ENCODE measurements around the gene MLLT11. TPM values are rescaled to one million over a fixed set of nuclear protein-coding genes. Genes with fewer than 3 reads are reported as not detected.

MLLT11 gene
- total RNA-seq, 1 donor from 2014 or later = 29.5 TPM

DNA sequence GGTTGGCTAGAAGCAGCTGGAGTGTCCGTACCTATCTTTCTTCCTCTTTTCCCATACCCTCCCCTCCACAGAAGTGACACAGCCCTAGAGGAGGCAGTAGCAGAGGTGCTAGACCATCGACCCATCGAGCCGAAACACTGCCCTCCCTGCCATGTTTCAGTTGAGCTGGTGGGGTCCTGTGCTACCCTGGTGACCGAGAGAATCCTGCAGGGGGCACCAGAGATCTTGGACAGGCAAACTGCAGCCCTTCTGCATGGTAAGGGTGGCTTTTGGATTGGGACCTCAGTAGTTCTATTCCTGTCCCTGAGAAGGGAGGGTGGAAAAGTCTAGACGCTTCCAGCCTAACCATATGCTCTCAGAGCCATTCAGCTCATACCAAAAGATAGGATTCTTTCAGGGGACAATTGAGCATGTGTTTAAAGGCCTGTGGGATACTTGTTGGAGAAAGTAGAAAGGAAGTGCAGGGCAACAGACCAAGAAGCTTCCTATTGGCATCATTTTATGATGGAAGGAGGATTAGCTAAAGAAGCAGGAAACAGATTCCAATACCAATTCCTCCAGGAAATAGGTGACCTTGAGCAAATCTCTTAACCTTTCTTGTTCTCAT is 35.6 kb upstream of the MLLT11 start:
- no peaks in the 10 kb centered on the region for H3K4me1 Mint-ChIP-seq (ENCODE audit: low read depth)
- DNase-seq (ENCODE audit: low spot score, unreplicated experiment) = peak; percentile 52
- H3K27ac Mint-ChIP-seq = peak overlapping the region; percentile 65
- no peaks in the 10 kb centered on the region for H3K9me3 Mint-ChIP-seq (ENCODE audit: low read depth)
- H3K36me3 Mint-ChIP-seq (ENCODE audit: insufficient read depth) = peaks cover 8% of the 10 kb centered on the region
- H3K4me3 Mint-ChIP-seq (ENCODE audit: low read depth) = no peak overlapping the region
- TF ChIP-seq, protein P1, sequence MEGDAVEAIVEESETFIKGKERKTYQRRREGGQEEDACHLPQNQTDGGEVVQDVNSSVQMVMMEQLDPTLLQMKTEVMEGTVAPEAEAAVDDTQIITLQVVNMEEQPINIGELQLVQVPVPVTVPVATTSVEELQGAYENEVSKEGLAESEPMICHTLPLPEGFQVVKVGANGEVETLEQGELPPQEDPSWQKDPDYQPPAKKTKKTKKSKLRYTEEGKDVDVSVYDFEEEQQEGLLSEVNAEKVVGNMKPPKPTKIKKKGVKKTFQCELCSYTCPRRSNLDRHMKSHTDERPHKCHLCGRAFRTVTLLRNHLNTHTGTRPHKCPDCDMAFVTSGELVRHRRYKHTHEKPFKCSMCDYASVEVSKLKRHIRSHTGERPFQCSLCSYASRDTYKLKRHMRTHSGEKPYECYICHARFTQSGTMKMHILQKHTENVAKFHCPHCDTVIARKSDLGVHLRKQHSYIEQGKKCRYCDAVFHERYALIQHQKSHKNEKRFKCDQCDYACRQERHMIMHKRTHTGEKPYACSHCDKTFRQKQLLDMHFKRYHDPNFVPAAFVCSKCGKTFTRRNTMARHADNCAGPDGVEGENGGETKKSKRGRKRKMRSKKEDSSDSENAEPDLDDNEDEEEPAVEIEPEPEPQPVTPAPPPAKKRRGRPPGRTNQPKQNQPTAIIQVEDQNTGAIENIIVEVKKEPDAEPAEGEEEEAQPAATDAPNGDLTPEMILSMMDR (IDR thresholded peaks at IDR 0.05; ENCODE audit: unreplicated experiment) = peak; percentile 61
- H3K27me3 Mint-ChIP-seq = no peaks in the 10 kb centered on the region

DNA sequence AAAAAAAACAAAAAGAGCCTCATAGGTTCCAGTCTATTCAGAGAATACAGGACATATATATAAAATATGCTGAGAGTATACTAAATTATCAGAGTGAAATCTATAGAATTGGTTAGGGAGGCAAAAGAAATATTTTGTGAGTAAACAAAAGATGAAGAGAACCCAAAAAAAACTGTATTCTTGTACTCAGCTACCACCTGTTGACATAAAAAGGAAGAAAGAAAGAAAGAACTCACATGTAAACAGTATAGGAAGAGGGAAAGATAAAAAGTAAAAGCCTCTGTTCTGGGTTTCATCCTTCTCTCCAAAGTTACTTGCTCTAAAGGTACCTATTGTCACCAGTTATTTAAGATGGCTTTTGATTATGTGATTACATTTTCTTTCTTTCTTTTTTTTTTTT is 33.7 kb upstream of the MLLT11 start:
- no peaks in the 10 kb centered on the region for H3K9me3 Mint-ChIP-seq (ENCODE audit: low read depth)
- no peak overlapping the region for H3K4me3 Mint-ChIP-seq (ENCODE audit: low read depth)
- H3K27ac Mint-ChIP-seq = no peak overlapping the region
- DNase-seq (ENCODE audit: low spot score, unreplicated experiment) = no peak
- no peaks in the 10 kb centered on the region for H3K4me1 Mint-ChIP-seq (ENCODE audit: low read depth)
- TF ChIP-seq, protein P1 (IDR thresholded peaks at IDR 0.05; ENCODE audit: unreplicated experiment) = no peak
- H3K36me3 Mint-ChIP-seq (ENCODE audit: insufficient read depth) = peaks cover 12% of the 10 kb centered on the region
- H3K27me3 Mint-ChIP-seq = no peaks in the 10 kb centered on the region

DNA sequence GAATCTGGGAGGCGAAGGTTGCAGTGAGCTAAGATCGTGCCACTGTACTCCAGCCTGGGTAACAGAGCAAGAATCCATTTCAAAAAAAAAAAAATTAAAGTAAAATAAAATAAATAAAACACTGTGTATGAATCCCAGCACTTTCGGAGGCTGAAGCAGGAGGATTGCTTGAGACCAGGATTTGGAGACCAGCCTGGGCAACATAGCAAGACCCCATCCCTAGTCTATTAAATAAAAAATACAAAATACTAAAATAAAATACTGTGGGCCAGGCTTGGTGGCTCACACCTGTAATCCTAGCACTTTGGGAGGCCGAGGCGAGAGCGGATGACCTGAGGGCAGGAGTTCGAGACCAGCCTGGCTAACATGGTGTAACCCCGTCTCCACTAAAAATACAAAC is 28.0 kb upstream of the MLLT11 start:
- Mint-ChIP-seq H3K4me3 (ENCODE audit: low read depth) (no peak overlapping the region), H3K27me3 (no peaks in the 10 kb centered on the region), H3K27ac (no peak overlapping the region), H3K4me1 (ENCODE audit: low read depth) (peaks cover 2% of the 10 kb centered on the region), H3K9me3 (ENCODE audit: low read depth) (no peaks in the 10 kb centered on the region), H3K36me3 (ENCODE audit: insufficient read depth) (peaks cover 27% of the 10 kb centered on the region)
- TF ChIP-seq, protein P1 (IDR thresholded peaks at IDR 0.05; ENCODE audit: unreplicated experiment) = no peak
- DNase-seq (ENCODE audit: low spot score, unreplicated experiment) = no peak

- Mint-ChIP-seq H3K9me3 (ENCODE audit: low read depth) (no peaks in the 10 kb centered on the region), H3K27ac (no peak overlapping the region), H3K4me1 (ENCODE audit: low read depth) (peaks cover 2% of the 10 kb centered on the region), H3K27me3 (no peaks in the 10 kb centered on the region), H3K4me3 (ENCODE audit: low read depth) (no peak overlapping the region), H3K36me3 (ENCODE audit: insufficient read depth) (peaks cover 19% of the 10 kb centered on the region)
- DNase-seq (ENCODE audit: low spot score, unreplicated experiment) = no peak
- TF ChIP-seq, protein P1 (IDR thresholded peaks at IDR 0.05; ENCODE audit: unreplicated experiment) = no peak
Observed at GRCh38 chr1:151035167-151035566, 25.0 kb upstream of the MLLT11 start.

GRCh38 chr1:151036356-151036755 is 23.8 kb upstream of the MLLT11 start, which contains the start of gene BNIPL:
Gene BNIPL (plus strand): TSS chr1:151036586. CDS start chr1:151036726, 140 bp downstream.
- Mint-ChIP-seq H3K27me3 (no peaks in the 10 kb centered on the region), H3K4me3 (ENCODE audit: low read depth) (no peak within 1 kb of the TSS), H3K9me3 (ENCODE audit: low read depth) (no peaks in the 10 kb centered on the region), H3K27ac (peak within 1 kb of the TSS; percentile 22), H3K4me1 (ENCODE audit: low read depth) (peaks cover 2% of the 10 kb centered on the region), H3K36me3 (ENCODE audit: insufficient read depth) (peaks cover 20% of the 10 kb centered on the region)
- DNase-seq (ENCODE audit: low spot score, unreplicated experiment) = no peak
- TF ChIP-seq, protein P1 (IDR thresholded peaks at IDR 0.05; ENCODE audit: unreplicated experiment) = no peak
